Raji (cell line): ENCODE data around the gene MYL5.

Source experiments
- POLR2A ChIP-seq: IDR thresholded peaks from 2 replicates; pipeline ENCODE4 v1.6.1; 2011; ENCODE audit warnings: low read depth, low read length, control low read depth; ENCODE audit not compliant: insufficient read depth

MYL5 gene

GRCh38 chr4:727576-727975 lies 53.2 kb downstream of the MYL5 start:
- TF ChIP-seq POLR2A: no peak

GRCh38 chr4:729336-730315 lies 55.3 kb downstream of the MYL5 start:
- TF ChIP-seq POLR2A: no peak

- TF ChIP-seq POLR2A: no peak
These were observed 56.2 kb downstream of the MYL5 start for GRCh38 chr4:730511-730910.
